Psoas muscle (tissue), 8 donors: ENCODE results near the gene HEMGN. TPM values are rescaled to one million over a fixed set of nuclear protein-coding genes. Genes with fewer than 3 reads are reported as not detected.
A peak's percentile ranks its signal among the peaks of the same experiment; 100 is the strongest.
"Not testable (repeated sequence)": the region's sequence is repeated elsewhere in the genome, so short reads cannot be mapped to it uniquely, and the experiment has no call there.

ENCODE experiments used
- ATAC-seq, 4 donors: fragments of 200-7000 bp; cut with Tn5 transposase; one replicate each; pipeline ENCODE4 v1.9.1; 2020; ENCODE audit warnings: moderate library complexity in 3 of 4, mild to moderate bottlenecking in 2 of 4
- DNase-seq, 2 donors: peaks; one replicate each; pipeline ENCODE4 v3.0.0-alpha.2; 2020
- H3K27ac ChIP-seq: fragments of 200-600 bp; one replicate; pipeline ENCODE4 v1.8.0; 2022
- H3K27me3 ChIP-seq, 3 donors: fragments of 200-600 bp in 1 of 3; one replicate each; pipeline versions ENCODE4 v1.6.1 to v1.8.0; 2013 to 2022; ENCODE audit warnings: low read length in 2 of 3, mild to moderate bottlenecking in 2 of 3, moderate library complexity in 1 of 3; ENCODE audit not compliant: insufficient read depth in 3 of 3
- H3K36me3 ChIP-seq, 2 donors: fragments of 200-600 bp in 1 of 2; one replicate each; pipeline versions ENCODE4 v1.6.1 to v1.8.0; 2013 to 2022; ENCODE audit warnings: low read depth in 1 of 2, mild to moderate bottlenecking in 1 of 2, moderate library complexity in 1 of 2; ENCODE audit not compliant: insufficient read depth in 1 of 2
- H3K4me1 ChIP-seq: fragments of 200-600 bp; one replicate; pipeline ENCODE4 v1.8.0; 2022
- H3K4me3 ChIP-seq: fragments of 200-600 bp; one replicate; pipeline ENCODE4 v1.8.0; 2022; ENCODE audit warnings: mild to moderate bottlenecking
- H3K9me3 ChIP-seq: fragments of 200-600 bp; one replicate; pipeline ENCODE4 v1.8.0; 2022
- CTCF ChIP-seq: fragments of 200-600 bp; IDR thresholded peaks from one replicate; pipeline ENCODE4 v1.8.0; 2022; ENCODE audit warnings: antibody characterized with exemption
- WGBS, 3 donors: extraction: QIAGEN DNeasy Blood & Tissue Kit; methylation state at CpG; one replicate each; pipeline versions ENCODE4 v1.1.6 to v1.1.7; 2013; 5-methylcytosine and 5-hydroxymethylcytosine counted together
- intact Hi-C, 2 donors: fragments of 100-400 bp; cut with DNase I; formaldehyde crosslinking; loops; one replicate each; pipeline versions ENCODE4 v1.11.0 to v1.14.2; 2022
- polyA plus RNA-seq, 3 donors: library from polyadenylated mRNA; stranded (reverse); fragments of 200-250 nt; gene quantifications; one replicate each; pipeline ENCODE4 v1.2.3, GENCODE V29; 2013
- total RNA-seq, 4 donors: library from RNA; stranded (reverse); fragmentation: NEBNext Ultra II Directional in 2 of 4; extraction: Animal tissue kit (Norgen Biotek cat#: 25700) in 2 of 4; gene quantifications; one replicate each; pipeline versions ENCODE4 v1.2.1 to v1.2.4, GENCODE V29; 2021 to 2023
- donor health status: healthy with polysubstance abuse.
- donor health status: DM: no; HTN: no; CAD: no; lungs with moderate emphysema.
- donor health status: Bipolar disorder and iron deficiency.
- donor health status: healthy.
- donor health status: DM: yes; HTN: yes; CAD: no.
- donor health status: DM: no; HTN: no; CAD: no.
- donor health status: DM: no; HTN: no; CAD: no.
- donor health status: DM: yes; HTN: yes; CAD: no.

HEMGN gene
- total and polyA plus RNA-seq, 7 donors: 0.71 TPM; not detected in 6

GRCh38 chr9:97980918-97981845, 43.2 kb upstream of the HEMGN start:
- Histone ChIP-seq H3K27me3 (no peaks in the 10 kb centered on the region), H3K4me1 (peaks cover 28% of the 10 kb centered on the region), H3K9me3 (no peaks in the 10 kb centered on the region), H3K4me3 (peak overlapping the region; percentile 4), H3K27ac (peak overlapping the region; percentile 73), H3K36me3 (no peaks in the 10 kb centered on the region)
- DNase-seq (peak; percentile 48 to 80), ATAC-seq (peak; percentile 38 to 75 (median 60))
- WGBS, 3 donors: 30 to 42% (median 42%) methylated on average over 10 of the region's 10 CpGs
- TF ChIP-seq CTCF: no peak
- intact Hi-C loops: loop anchor here (2.0 to 5.0 kb wide), 5 partner anchors 36 to 284 kb away; partner anchors contain the start of genes NANS (in 1 of the 2), TRMO (in 1 of the 2) and XPA (in 1 of the 2)

- no peaks in the 10 kb centered on the region for H3K36me3 ChIP-seq
- peak; percentile 64 to 84 for DNase-seq
- no peak for TF ChIP-seq CTCF
- WGBS, 3 donors: 43 to 61% (median 44%) methylated on average over 4 of the region's 4 CpGs
- H3K4me1 ChIP-seq: peaks cover 21% of the 10 kb centered on the region
- intact Hi-C loops: loop anchor here (2.0 to 5.0 kb wide), 5 partner anchors 37 to 283 kb away; partner anchors contain the start of genes NANS (in 1 of the 2), TRMO (in 1 of the 2) and XPA (in 1 of the 2)
- no peaks in the 10 kb centered on the region for H3K9me3 ChIP-seq
- H3K27me3 ChIP-seq: no peaks in the 10 kb centered on the region
- peak overlapping the region; percentile 73 for H3K27ac ChIP-seq
- peak in 1 of 4 donors; percentile 35 for ATAC-seq
- peak overlapping the region; percentile 4 for H3K4me3 ChIP-seq
These were observed 42.5 kb upstream of the HEMGN start for GRCh38 chr9:97980479-97980803.

- Histone ChIP-seq H3K4me1 (peaks cover 17% of the 10 kb centered on the region), H3K9me3 (no peaks in the 10 kb centered on the region), H3K27me3 (no peaks in the 10 kb centered on the region), H3K36me3 (no peaks in the 10 kb centered on the region), H3K4me3 (no peak overlapping the region), H3K27ac (peak overlapping the region; percentile 73)
- intact Hi-C loops: loop anchor here (2.0 to 5.0 kb wide), 5 partner anchors 37 to 283 kb away; partner anchors contain the start of genes NANS (in 1 of the 2), TRMO (in 1 of the 2) and XPA (in 1 of the 2)
- DNase-seq (no peak), ATAC-seq (no peak)
- no peak for TF ChIP-seq CTCF
- WGBS, 3 donors: 83 to 91% (median 86%) methylated on average over 7 of the region's 7 CpGs
These were observed 42.0 kb upstream of the HEMGN start for GRCh38 chr9:97979788-97980478.

- TF ChIP-seq CTCF: no peak
- intact Hi-C loops: no loop called here
- 64 to 83% (median 72%) methylated on average over 3 of the region's 3 CpGs for WGBS, 3 donors
- Histone ChIP-seq H3K4me3 (no peak overlapping the region), H3K27me3 (no peaks in the 10 kb centered on the region), H3K36me3 (no peaks in the 10 kb centered on the region), H3K9me3 (no peaks in the 10 kb centered on the region), H3K4me1 (peaks cover 17% of the 10 kb centered on the region), H3K27ac (no peak overlapping the region)
- no peak for ATAC-seq
- no peak for DNase-seq
These were observed 40.6 kb upstream of the HEMGN start for GRCh38 chr9:97978371-97979130.

GRCh38 chr9:97976633-97977032, 38.7 kb upstream of the HEMGN start:
- intact Hi-C loops, H3K27ac ChIP-seq, ATAC-seq, H3K9me3 ChIP-seq, DNase-seq, H3K36me3 ChIP-seq, H3K27me3 ChIP-seq, H3K4me3 ChIP-seq: not testable (repeated sequence)
- WGBS, 3 donors: 88 to 94% (median 93%) methylated on average over 10 of the region's 10 CpGs
- H3K4me1 ChIP-seq: peaks cover 11% of the 10 kb centered on the region
